Urothelium cell line (cell line): Measurements from ENCODE around the gene GPRC5A.
"Not testable (repeated sequence)": the region's sequence is repeated elsewhere in the genome, so short reads cannot be mapped to it uniquely, and the experiment has no call there.

ENCODE experiments used
- DNase-seq: peaks from one replicate; pipeline ENCODE4 v3.0.0; 2011; ENCODE audit warnings: low spot score, mixed read lengths
- FAIRE-seq: peaks from 2 replicates; lab custom pipeline; 2011; peaks lifted over from hg19 to GRCh38; lab: Jason Lieb, UNC

The GPRC5A gene

GRCh38 chr12:12891080-12891880 lies at the start of gene GPRC5A:
TSS of gene GPRC5A (plus strand) at chr12:12891562. CDS start at chr12:12908250, 16,688 bp downstream.
- DNase-seq, result peak; percentile 94
- peak; percentile 93 for FAIRE-seq

DNA sequence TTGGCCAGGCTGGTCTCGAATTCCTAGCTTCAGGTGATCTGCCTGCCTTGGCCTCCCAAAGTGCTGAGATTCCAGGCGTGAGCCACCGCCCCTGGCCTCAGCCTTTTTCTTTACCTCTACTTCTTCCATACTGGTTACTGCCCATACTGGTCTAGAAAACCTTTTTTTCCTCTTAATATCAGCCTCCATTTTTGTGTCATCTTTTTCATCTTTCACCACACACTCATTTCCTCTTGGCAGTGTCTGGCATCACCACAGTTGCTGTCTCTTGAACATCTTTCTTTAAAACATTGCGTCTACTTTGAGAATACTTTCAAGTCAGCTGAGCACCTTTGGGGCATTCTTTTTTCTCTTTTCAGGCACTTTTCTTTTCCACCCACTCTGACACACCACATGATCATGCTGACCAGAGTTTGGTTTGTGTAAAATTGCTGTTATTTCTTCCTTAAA lies 45.5 kb upstream of the GPRC5A start:
- FAIRE-seq, result no peak
- DNase-seq, result no peak

GRCh38 chr12:12846780-12847179 lies 44.6 kb upstream of the GPRC5A start:
- FAIRE-seq, DNase-seq: not testable (repeated sequence)

- DNase-seq, result no peak
- no peak for FAIRE-seq
These were observed 37.9 kb upstream of the GPRC5A start for GRCh38 chr12:12853435-12853834.

DNA sequence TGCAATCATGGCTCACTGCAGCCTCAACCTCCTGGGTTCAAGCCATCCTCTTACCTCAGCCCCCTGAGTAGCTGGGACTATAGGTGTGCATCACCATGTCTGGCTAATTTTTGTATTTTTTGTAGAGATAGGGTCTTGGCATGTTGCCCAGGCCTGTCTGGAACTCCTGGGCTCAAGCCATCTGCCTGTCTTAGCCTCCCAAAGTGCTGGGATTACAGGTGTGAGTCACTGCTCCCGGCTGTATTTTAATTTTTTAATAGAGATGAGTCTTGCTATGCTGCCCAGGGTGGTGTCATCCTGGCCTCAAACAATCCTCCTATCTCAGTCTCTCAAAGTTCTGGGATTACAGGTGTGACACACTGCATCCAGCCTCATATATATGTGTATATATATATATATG lies 31.7 kb upstream of the GPRC5A start:
- FAIRE-seq (peak; percentile 9), DNase-seq (no peak)

- FAIRE-seq, result no peak
- no peak for DNase-seq
These were observed 27.1 kb upstream of the GPRC5A start for GRCh38 chr12:12864243-12864642.

DNA sequence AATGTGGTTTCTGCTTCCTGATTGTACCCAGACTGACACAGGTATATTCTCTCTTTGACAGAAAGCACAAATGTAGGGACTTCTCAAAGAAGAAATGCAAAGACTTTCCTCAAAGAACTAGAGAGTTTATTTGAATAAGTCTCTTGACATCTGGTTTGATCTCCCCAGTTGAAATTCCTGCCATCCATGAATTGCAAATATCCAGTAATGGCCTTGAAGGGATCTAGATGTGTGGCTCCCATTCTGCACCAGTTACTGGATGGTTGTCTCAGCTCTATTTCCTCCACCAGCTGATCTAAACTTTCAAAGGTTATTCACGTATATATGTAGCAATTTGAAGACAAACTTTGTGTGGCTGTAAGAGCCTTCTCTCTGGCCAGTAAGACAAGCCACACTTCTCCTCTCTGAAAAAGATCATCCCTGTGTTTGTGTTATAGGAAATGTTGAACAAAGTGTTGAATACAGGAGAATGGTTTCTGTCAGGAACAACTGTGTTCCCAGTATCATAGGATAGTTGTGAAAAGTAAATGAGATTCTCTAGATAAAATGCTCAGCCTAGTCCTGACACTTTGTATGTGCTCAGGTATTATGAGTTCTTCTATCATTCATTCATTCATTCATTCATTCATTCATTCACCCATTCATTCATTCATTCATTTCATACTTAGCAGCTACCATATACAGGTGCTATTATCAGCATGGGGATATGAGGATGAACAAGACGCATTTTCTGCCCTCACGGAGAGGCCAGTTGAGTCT lies 22.7 kb upstream of the GPRC5A start:
- DNase-seq, result no peak
- FAIRE-seq, result peak; percentile 96

- FAIRE-seq (peak; percentile 98), DNase-seq (peak; percentile 85)
These were observed 20.9 kb upstream of the GPRC5A start for GRCh38 chr12:12870465-12870864.

GRCh38 chr12:12871587-12872138 lies 19.7 kb upstream of the GPRC5A start:
- no peak for DNase-seq
- no peak for FAIRE-seq

GRCh38 chr12:12872139-12872933 lies 19.0 kb upstream of the GPRC5A start:
- FAIRE-seq (peak; percentile 83), DNase-seq (peak; percentile 60)

DNA sequence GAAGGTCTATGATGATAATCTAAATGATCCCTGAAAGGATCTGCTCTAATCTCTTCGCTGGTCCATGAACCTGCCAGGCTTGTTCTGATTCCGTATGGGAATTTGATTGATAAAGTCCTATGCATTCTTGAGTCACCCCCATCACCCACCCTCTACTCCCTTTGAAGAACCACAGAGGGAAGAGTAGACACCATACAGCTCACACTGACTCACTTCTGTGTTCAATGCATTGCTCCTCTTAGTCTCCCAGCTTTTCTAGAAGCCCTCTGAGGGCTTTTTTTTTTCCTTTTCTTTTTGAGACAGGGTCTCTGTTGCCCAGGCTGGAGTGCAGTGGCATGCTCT lies 18.5 kb upstream of the GPRC5A start:
- DNase-seq, result no peak
- FAIRE-seq, result no peak

GRCh38 chr12:12874029-12874428 lies 17.3 kb upstream of the GPRC5A start:
- no peak for FAIRE-seq
- no peak for DNase-seq

GRCh38 chr12:12875301-12875700 lies 16.1 kb upstream of the GPRC5A start:
- peak; percentile 74 for FAIRE-seq

DNA sequence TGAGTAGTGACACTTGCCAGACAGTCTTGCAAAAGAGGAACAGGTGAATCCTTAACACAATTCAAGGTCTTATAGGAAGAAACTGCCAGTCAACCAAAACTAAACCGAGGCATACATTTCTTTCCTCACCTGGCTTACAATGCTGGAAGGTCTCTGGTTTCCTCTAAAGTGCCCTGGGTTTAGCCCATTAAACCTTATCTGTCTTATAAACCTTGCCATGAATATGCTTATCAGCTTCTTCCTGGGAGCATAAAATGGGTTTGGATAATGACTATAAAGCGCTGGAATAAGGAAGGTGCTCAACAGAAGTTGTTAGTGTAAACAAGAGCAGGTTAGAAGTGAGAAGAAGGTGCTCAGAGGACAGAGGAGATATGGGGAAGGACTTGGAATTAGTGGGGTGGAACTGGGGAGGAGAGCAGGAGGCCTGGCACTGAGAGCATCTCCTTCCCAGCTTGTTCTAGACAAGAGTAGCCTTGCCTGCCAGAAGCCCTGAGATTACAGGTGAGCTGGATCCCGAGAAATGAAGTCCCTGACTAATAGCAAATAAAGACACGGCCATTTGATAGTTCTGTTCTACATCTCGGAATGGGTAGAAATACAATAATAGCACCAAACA lies 14.1 kb upstream of the GPRC5A start:
- FAIRE-seq, result peak; percentile 13

More at GRCh38 chr12:12875301-12875700, 16.1 kb upstream of the GPRC5A start:
- not testable (repeated sequence) for DNase-seq

DNA sequence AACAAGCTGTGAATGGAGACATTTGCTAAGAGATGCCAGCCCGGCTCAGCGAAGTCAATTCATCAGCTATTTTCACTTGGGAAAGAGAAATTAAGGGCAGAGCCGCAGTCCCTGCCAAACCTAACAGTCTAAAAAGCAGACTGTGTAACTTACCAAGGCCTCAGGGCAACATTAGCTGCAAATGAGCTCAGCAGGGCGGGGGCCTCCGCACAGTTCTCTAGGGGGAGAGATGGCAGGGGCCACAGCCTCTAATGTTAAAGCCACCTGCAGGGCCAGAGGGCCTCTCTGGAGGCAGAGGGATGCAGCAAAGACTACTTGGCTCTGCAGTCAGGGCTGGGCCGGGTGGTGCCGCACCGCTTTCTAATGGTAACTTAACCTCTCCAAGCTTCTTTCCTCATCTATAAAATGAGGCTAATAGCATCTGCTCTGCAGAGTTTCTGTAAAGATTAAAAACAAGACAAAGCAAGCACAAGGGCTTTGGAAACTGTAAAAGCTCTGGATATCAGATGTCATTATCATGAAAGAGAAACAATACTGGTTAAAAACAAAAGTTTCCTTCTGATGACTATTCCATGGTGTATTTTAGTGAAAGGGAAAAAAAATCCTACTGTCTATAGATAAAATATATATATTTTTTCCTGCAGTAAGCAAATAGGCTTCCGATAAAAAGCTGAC lies 13.4 kb upstream of the GPRC5A start:
- DNase-seq, result no peak
- FAIRE-seq, result no peak

More for the DNA sequence above, 14.1 kb upstream of the GPRC5A start:
- no peak for DNase-seq

DNA sequence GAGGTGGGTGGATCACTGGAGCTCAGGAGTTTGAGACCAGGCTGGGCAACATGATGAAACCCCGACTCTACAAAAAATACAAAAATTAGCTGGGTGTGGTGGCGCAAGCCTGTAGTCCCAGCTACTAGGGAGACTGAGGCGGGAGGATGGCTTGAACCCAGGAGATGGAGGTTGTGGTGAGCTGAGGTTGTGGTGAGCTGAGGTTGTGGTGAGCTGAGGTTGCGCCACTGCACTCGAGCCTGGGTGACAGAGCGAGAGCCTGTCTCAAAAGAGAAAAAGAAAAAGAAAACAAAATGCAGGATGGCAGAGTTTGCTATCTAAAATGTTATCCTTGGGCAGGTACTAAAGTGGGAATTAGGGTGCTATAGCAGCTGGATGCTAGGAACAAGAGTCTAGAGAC lies 10.8 kb upstream of the GPRC5A start:
- DNase-seq (no peak), FAIRE-seq (peak; percentile 20)

DNA sequence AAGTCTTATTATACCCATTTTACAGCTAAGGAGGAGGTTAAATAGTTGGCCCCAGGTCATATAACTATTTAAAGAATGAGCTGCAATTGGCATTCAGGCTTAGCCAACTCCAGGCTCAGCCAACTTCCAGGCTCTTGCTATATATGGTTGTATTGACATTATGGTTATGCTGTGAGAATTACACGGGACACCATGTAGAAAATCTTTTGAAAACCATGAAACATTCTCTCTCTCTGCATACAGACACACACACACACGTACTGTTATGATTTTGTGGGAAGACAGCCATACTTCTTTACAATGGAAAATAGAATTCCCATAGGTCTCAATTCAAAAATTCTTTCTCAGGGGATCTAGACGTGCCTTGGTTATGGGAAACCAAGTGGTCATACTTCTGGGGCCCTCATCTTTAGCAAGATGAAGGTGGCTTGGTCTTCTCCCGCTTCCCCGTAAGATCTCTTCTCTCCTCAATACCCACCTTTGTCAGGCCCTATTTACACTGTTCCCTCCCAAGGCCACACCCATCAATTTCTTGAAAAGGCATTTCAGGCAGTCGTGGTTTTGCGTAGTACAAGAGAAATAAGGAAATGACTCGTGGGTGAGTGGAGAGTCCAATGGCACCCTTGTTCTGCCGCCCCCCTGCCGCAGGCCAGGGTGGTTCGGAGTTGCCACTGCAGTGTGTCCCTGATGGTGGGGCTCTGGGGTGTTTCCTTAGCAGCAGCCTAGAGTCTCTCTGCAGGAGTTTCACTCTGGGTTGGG lies 10.0 kb upstream of the GPRC5A start:
- FAIRE-seq, result peak; percentile 44
- DNase-seq, result no peak

GRCh38 chr12:12882288-12882687 lies 9.1 kb upstream of the GPRC5A start:
- FAIRE-seq (no peak), DNase-seq (no peak)

- DNase-seq (no peak), FAIRE-seq (no peak)
These were observed 7.9 kb upstream of the GPRC5A start for GRCh38 chr12:12883369-12884001.
